ENCODE results near the gene MAP6.

MAP6 gene

DNA sequence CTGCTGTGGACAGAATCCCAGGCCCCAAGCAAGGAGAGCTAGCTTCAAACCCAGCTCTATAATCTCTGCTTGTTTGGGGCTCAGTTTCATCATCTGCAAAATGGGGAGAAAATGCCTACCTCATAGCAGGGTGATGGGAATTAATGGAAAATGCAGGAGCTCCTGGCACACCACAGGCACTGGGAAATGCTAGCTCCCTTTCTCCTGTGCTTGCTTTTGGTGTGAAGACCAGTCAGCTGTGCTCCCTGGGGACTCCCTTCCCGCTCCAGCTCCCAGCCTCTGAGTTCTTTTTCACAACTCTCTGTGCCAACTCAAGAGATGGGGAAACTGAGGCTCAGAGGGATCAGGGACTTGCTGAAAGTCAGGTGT, 115.0 kb downstream of the MAP6 start:
- Mint-ChIP-seq H3K4me3 (no peak overlapping the region), H3K9me3 (no peaks in the 10 kb centered on the region), H3K27ac (no peak overlapping the region), H3K4me1 (ENCODE audit: low read depth) (peaks cover 5% of the 10 kb centered on the region), H3K27me3 (no peaks in the 10 kb centered on the region), H3K36me3 (ENCODE audit: low read depth) (no peaks in the 10 kb centered on the region)

DNA sequence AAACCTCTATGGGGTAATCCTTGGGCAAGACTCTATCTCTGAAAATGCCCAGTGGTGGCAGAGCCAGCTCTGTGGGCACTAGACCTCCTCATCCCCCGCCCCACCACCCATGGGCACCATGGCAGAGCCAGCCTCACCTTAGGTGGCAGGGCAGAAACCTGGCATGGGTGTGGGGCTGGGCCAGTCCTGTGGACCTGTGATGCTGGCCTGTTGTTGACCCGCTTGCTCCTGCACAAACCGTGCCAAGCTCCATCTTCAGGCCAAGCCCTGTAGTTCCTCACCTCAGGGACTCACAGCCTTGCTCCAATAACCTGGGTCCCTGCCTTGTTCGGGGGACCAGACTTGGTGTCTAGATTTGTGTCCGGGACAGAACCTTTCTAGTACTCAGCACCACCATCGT, 115.7 kb downstream of the MAP6 start:
- H3K4me3 Mint-ChIP-seq = no peak overlapping the region
- H3K27me3 Mint-ChIP-seq = no peaks in the 10 kb centered on the region
- H3K36me3 Mint-ChIP-seq (ENCODE audit: low read depth) = no peaks in the 10 kb centered on the region
- H3K9me3 Mint-ChIP-seq = no peaks in the 10 kb centered on the region
- H3K4me1 Mint-ChIP-seq (ENCODE audit: low read depth) = peaks cover 5% of the 10 kb centered on the region
- H3K27ac Mint-ChIP-seq = no peak overlapping the region

DNA sequence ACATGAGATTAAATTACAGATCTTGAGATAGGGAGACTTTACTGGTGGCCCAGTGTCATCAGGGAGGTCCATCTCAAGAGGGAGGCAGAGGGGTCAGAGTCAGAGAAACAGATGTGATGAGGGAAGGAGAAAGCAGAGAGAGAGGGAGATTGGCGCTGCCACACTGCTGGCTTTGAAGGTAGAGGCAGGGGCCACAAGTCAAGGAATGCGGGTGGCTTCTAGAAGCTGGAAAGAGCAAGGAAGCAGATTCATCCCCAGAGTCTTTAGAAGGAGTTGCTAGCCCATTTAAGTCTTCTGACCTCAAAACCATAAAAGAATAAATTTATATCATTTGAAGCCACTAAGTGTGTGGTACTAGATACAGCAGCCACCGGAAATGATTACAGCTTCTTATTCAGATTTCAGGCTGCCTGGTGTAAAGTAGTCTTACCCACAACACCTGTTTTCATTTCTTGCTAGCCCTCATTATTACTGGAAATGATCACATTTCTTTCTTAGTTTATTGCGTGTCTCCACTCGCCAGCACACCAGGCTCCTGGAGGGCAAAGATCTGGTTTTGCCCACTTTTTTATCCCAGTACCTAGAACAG, 119.4 kb downstream of the MAP6 start:
- peaks cover 4% of the 10 kb centered on the region for H3K27me3 Mint-ChIP-seq
- H3K9me3 Mint-ChIP-seq = no peaks in the 10 kb centered on the region
- no peaks in the 10 kb centered on the region for H3K36me3 Mint-ChIP-seq (ENCODE audit: low read depth)
- no peak overlapping the region for H3K4me3 Mint-ChIP-seq
- peaks cover 8% of the 10 kb centered on the region for H3K4me1 Mint-ChIP-seq (ENCODE audit: low read depth)
- H3K27ac Mint-ChIP-seq = no peak overlapping the region

DNA sequence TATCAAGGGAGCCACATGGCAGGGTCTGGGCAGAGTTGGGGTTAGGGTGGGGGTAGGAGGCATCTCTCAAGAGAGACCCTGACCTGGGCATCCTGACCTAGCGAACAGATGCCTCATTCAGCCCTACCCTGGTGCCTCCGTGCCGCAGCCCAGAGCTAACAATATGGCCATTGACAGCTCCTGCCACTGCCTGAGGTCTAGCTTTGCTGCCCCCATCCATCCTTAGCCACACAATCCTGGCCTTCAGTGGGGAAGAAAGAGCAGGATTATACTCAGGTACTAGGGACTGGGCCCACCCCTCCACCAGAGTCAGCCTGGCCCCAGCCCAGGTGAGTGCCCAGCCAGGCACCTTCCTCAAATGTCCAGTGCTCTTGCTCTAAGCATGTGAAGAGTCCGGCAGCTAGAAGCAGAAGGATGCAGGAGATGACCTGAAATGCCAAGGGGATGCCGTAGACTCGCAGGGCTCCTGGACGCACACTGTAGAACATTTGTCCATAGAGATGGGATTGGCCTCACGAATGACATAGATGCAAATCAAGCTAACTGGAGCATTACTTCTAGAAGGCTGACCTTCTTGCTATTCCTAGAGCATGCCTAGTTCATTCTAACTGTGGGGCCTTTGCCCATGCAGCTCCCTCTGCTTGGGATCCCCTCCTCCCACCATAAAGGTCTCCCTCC, 120.1 kb downstream of the MAP6 start:
- Mint-ChIP-seq H3K36me3 (ENCODE audit: low read depth) (no peaks in the 10 kb centered on the region), H3K4me1 (ENCODE audit: low read depth) (peaks cover 8% of the 10 kb centered on the region), H3K9me3 (no peaks in the 10 kb centered on the region), H3K27me3 (peaks cover 4% of the 10 kb centered on the region), H3K27ac (no peak overlapping the region), H3K4me3 (no peak overlapping the region)

DNA sequence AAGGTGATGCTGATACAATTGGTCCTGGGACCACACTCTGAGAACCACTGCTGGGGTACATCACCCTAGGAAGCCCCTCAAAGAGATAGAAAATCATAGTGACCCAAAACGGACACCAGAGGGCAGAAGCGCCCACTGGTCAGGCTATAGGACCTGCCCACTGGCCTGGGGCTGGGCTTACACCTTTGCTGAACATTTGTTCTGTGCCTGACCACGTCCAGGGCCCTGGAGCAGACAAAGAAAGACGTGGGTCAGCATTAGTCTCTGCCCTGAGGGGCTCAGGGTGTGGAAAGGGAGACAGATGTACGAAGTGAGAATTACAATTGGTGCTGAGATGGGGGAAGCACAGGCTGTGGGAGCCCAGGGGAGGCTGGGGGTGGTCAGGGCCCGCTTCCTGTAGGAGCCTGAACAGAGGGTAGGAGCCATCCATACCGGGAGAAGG, 121.2 kb downstream of the MAP6 start:
- Mint-ChIP-seq H3K36me3 (ENCODE audit: low read depth) (no peaks in the 10 kb centered on the region), H3K9me3 (no peaks in the 10 kb centered on the region), H3K27me3 (peaks cover 4% of the 10 kb centered on the region), H3K4me3 (no peak overlapping the region), H3K4me1 (ENCODE audit: low read depth) (peaks cover 8% of the 10 kb centered on the region), H3K27ac (no peak overlapping the region)

DNA sequence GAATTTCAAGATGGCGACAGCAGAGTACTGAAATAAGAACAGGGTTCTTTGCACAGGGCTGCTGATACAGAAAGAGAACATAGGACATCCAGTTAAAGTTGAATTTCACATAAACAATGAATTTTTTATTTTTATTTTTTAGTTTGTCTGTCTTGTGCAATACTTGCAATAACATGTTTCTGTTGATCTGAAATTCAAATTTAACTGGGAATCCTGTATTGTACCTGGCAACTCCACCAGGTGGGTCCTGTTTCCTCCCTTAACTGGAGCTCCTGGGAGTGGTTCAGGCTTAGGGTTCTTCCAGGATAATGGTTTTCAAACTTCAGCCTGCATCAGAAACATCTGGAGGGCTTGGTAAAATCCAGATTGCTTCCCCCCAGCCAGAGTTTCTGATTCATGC, 121.7 kb downstream of the MAP6 start:
- Mint-ChIP-seq H3K4me1 (ENCODE audit: low read depth) (peaks cover 8% of the 10 kb centered on the region), H3K27me3 (peaks cover 4% of the 10 kb centered on the region), H3K4me3 (no peak overlapping the region), H3K27ac (no peak overlapping the region), H3K9me3 (no peaks in the 10 kb centered on the region), H3K36me3 (ENCODE audit: low read depth) (no peaks in the 10 kb centered on the region)

DNA sequence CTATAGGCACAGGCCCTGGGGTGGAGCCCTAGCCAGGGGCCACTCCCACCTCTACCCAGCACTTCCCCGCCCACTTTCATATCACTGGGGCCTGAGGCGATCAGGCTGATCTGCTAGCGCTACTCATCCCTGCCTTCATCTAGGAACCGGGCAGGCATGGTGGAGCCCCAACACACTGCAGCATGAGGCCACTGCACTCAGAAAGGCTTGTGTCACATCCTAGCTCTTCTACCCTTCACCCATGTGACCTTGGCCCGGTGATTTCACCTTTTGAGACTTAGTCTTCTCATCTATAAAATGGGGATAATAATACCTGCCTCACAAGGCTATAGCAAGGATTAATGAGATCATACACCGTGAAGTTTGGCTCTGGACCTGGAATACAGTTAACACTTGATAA, 125.0 kb downstream of the MAP6 start:
- Mint-ChIP-seq H3K9me3 (no peaks in the 10 kb centered on the region), H3K27ac (no peak overlapping the region), H3K4me1 (ENCODE audit: low read depth) (peaks cover 3% of the 10 kb centered on the region), H3K4me3 (no peak overlapping the region), H3K27me3 (peaks cover 4% of the 10 kb centered on the region), H3K36me3 (ENCODE audit: low read depth) (no peaks in the 10 kb centered on the region)

DNA sequence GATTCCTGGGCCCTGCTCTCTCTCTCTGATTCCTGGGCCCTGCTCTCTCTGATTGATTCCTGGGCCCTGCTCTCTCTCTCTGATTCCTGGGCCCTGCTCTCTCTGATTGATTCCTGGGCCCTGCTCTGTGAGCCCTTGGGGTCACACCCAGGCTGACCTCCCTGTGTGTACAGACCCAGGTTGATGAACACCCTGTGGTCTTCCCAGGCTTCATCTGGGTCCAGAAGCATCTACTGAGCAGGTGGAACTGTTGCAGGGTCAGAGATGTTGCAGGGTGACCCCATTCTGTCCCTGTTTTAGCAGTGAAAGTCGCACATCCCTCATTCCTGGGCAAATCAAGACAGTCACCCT, 126.8 kb downstream of the MAP6 start:
- Mint-ChIP-seq H3K9me3 (no peaks in the 10 kb centered on the region), H3K4me1 (ENCODE audit: low read depth) (peaks cover 16% of the 10 kb centered on the region), H3K36me3 (ENCODE audit: low read depth) (no peaks in the 10 kb centered on the region)

DNA sequence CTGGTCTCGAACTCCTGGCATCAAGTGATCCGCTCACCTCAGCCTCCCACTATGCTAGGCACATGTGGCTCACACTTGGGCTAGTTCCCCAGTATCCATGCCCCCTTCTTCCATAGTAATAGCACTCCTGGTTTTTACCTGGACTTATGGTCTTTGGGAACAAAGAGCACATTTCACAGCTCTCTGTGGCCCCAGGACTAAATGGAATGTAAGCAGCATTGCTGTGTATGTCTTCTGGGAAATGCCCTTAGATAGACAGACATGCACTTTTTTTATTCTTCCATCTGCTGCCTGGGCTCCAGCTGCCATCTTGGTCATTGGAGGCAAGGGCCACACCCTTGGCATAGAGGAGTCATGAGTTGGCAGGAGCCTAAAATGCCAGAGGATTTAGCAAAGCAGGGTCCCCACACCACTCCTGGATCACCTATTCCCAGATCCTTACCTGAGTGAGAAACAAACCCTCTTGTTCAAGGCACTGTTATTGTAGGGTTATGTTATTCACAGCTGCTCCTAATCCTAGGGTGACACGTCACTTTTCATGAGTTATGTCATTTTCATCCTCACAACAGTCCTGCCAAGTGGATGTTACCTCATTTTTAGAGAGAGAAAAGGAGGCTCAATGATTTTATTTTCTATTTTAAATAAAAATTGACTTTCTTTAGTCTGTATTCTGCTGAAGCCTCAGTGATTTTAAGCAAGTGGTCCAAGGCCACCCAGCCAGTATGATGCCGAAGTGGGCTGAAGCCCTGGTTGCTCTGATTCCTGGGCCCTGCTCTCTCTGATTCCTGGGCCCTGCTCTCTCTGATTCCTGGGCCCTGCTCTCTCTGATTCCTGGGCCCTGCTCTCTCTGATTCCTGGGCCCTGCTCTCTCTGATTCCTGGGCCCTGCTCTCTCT, 127.4 kb downstream of the MAP6 start:
- Mint-ChIP-seq H3K9me3 (no peaks in the 10 kb centered on the region), H3K27ac (no peak overlapping the region), H3K36me3 (ENCODE audit: low read depth) (no peaks in the 10 kb centered on the region), H3K27me3 (peaks cover 4% of the 10 kb centered on the region), H3K4me3 (no peak overlapping the region), H3K4me1 (ENCODE audit: low read depth) (peaks cover 22% of the 10 kb centered on the region)

More for the DNA sequence above, 126.8 kb downstream of the MAP6 start:
- Mint-ChIP-seq H3K4me3 (no peak overlapping the region), H3K27ac (no peak overlapping the region), H3K27me3 (peaks cover 4% of the 10 kb centered on the region)

DNA sequence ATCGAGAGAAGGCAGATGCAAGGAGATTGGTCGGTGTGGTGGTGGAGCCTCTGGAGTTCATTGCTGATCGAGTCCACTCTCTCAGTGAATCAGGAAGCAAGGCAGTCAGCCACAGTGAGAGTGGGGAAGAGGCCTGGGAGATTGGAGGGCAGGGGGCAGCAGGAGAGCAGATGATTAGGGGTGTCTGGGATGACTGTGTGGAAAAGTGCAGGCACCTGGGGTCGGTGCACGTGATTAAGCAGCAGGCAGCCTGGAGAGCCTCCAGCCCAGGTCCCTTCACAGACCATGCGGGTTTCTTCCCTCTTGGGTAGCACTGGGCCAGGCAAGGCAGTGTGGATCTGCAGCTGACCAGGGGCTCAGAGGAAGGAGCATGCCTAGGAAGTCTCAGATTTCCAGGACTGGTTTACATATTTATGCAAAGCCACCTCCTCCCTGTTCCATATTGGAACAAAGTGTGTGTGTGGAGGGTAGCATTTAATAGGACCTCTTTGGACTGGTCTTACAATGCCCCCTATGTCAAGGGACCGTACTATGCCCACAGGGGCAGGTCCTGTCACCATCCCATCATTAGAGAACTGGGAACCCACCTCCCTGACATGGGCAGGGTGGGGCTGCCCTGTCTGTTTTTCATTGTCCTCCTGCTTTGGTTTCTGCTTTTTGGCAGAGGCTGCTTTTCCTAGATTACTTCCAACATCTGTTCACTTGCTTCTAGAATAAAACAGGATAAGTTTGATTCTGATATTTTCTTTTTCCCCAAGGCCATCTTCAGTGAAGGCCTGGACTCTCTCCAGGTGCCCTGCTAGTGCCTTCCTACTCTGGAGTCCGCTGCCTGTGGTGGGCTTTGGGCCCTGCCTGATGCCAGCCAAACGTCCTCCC, 129.1 kb downstream of the MAP6 start:
- H3K9me3 Mint-ChIP-seq = no peaks in the 10 kb centered on the region
- H3K27ac Mint-ChIP-seq = no peak overlapping the region
- no peaks in the 10 kb centered on the region for H3K27me3 Mint-ChIP-seq
- peaks cover 27% of the 10 kb centered on the region for H3K4me1 Mint-ChIP-seq (ENCODE audit: low read depth)
- H3K36me3 Mint-ChIP-seq (ENCODE audit: low read depth) = no peaks in the 10 kb centered on the region
- no peak overlapping the region for H3K4me3 Mint-ChIP-seq

DNA sequence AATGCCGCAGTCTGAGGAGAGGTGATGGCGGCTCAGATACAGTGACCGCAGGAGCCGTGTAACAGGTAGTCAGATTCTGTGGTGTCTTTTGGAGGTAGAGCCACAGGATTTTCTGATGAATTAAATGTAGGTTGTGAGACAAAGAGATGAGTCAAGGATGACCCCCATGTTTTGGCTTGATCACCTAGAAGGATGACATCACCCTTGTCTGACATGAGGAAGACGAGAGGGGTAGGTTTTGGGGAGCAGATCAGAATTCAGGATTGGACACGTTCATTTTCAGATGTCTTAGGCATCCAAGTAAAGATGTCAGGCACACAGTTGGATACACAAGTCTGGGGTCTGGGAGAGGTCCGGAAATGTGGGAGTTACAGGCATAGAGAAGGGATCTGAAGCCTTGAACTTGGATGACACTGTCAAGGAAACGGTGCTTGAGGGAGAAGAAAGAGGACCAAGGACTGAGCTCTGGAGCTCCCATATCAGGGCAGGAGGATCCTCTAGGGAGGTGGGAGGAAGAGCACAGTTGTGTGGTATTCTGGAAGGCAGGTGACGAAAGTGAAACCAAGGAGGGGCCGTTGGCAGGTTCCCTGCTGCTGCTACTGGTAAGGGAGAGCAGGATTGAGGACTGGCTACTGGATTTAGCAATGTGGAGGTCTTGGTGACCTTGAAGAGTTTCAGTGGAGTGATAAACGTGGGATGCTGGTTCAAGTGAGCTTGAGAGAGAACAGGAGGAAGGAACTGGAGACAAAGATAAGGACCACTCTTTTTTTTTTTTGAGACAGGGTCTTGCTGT, 130.5 kb downstream of the MAP6 start:
- no peaks in the 10 kb centered on the region for H3K9me3 Mint-ChIP-seq
- no peak overlapping the region for H3K27ac Mint-ChIP-seq
- H3K36me3 Mint-ChIP-seq (ENCODE audit: low read depth) = no peaks in the 10 kb centered on the region
- H3K4me1 Mint-ChIP-seq (ENCODE audit: low read depth) = peaks cover 34% of the 10 kb centered on the region
- no peak overlapping the region for H3K4me3 Mint-ChIP-seq
- no peaks in the 10 kb centered on the region for H3K27me3 Mint-ChIP-seq

DNA sequence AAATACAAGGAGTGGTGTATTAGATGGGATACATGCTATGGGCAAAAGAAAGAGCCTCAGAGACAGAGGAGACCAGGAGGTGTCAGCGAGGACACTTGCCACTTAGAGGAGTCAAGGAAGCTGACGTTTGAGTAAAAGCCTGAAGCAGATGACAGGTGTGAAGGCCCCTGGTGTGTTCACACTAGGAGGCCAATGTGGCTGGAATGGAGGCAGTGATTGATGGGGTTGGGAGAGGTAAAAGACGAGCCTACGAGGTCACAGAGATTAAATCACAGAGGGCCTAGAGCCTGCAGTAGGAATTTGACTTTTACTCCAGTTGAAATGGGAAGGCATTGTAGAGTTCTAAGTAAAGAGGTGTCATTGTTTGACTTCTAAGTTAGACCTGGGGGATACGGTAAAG, 131.1 kb downstream of the MAP6 start:
- peaks cover 34% of the 10 kb centered on the region for H3K4me1 Mint-ChIP-seq (ENCODE audit: low read depth)
- peak overlapping the region; percentile 14 for H3K27ac Mint-ChIP-seq
- no peaks in the 10 kb centered on the region for H3K9me3 Mint-ChIP-seq
- H3K36me3 Mint-ChIP-seq (ENCODE audit: low read depth) = no peaks in the 10 kb centered on the region
- peak overlapping the region; percentile 8 for H3K4me3 Mint-ChIP-seq
- H3K27me3 Mint-ChIP-seq = no peaks in the 10 kb centered on the region

All from stimulated activated naive CD8-positive, alpha-beta T cell treated with anti-CD3 and anti-CD28 coated beads, Interleukin-15, Interleukin-2, amounts not matched to agents 100 ng/mL and 50 ng/mL, for 24 hours (primary cell).